Measurements from ENCODE around the gene VCX2.

The VCX2 gene

GRCh38 chrX:8190341-8190830 is 19.3 kb upstream of the VCX2 start:
- TF ChIP-seq CTCF (conservative IDR thresholded peaks at IDR 0.05) = no peak
- no peak overlapping the region for H3K27ac ChIP-seq

- H3K27ac ChIP-seq = no peak overlapping the region
Measured at GRCh38 chrX:8189096-8189830, 18.2 kb upstream of the VCX2 start.

GRCh38 chrX:8183346-8183745 is 12.3 kb upstream of the VCX2 start:
- no peak for TF ChIP-seq CTCF (conservative IDR thresholded peaks at IDR 0.05)
- H3K27ac ChIP-seq = no peak overlapping the region

More at GRCh38 chrX:8189096-8189830, 18.2 kb upstream of the VCX2 start:
- TF ChIP-seq CTCF (conservative IDR thresholded peaks at IDR 0.05) = no peak

DNA sequence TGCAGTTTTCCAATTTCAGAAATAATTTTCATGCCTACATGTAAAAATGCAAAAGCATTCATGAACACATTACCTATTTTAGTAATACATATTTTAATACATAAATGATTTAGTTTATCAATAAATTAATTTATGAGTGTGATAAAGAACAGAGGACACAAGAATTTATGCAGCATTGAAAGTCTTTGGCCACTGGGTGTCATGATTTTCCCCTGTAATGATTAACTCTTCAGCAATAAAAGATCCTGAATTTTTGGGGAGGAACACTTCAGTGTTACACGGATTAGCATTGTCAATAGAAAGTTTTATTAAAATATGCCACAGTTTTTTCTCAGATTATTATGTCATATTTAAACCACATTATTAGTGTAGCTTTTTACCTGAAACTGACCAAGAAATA is 8.6 kb upstream of the VCX2 start:
- H3K27ac ChIP-seq = no peak overlapping the region
- peak; percentile 61 for TF ChIP-seq CTCF (conservative IDR thresholded peaks at IDR 0.05)

- peak overlapping the region; percentile 55 for H3K27ac ChIP-seq
Measured at GRCh38 chrX:8154011-8154410, 17.1 kb downstream of the VCX2 start.

- H3K27ac ChIP-seq = no peak overlapping the region
- no peak for TF ChIP-seq CTCF (conservative IDR thresholded peaks at IDR 0.05)
Measured at GRCh38 chrX:8147226-8147625, 23.8 kb downstream of the VCX2 start.

- no peak overlapping the region for H3K27ac ChIP-seq
- TF ChIP-seq CTCF (conservative IDR thresholded peaks at IDR 0.05) = no peak
Measured at GRCh38 chrX:8144925-8145324, 26.1 kb downstream of the VCX2 start.

DNA sequence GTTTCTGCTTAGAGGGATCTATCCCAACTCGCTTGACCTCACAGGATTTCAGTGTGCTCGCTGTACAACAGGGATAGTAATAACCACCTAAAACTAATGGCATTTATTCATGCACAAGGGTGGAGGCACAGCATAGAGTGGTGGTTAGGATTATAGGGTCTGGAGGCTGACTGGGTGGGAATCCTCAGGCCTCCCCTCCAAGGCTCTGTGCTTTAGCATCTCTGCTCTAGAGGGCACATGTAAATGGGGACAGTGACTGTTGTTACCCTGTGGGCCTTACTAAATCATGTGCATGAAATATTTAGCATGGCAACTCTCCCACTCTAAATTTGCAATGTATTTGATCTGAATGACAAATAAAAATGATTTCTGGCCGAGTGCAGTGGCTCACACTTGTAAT is 29.2 kb downstream of the VCX2 start:
- no peak for TF ChIP-seq CTCF (conservative IDR thresholded peaks at IDR 0.05)
- H3K27ac ChIP-seq = no peak overlapping the region
